T-helper 2 cell treated with Interferon-gamma antibody and Interleukin-4, amounts not matched to agents 5 μg/mL and 100 μg/mL, for 36 hours (primary cell): Measurements from ENCODE around the gene FASTKD3.
"Not testable (repeated sequence)": the region's sequence is repeated elsewhere in the genome, so short reads cannot be mapped to it uniquely, and the experiment has no call there.

Experiments used
- DNase-seq: peaks from one replicate; pipeline ENCODE4 v3.0.0; 2021; ENCODE audit warnings: low spot score
- H3K27ac Mint-ChIP-seq: one replicate; pipeline ENCODE4 v1.8.0; 2021; ENCODE audit warnings: mild to moderate bottlenecking, mixed read lengths
- H3K27me3 Mint-ChIP-seq: one replicate; pipeline ENCODE4 v1.8.0; 2021; ENCODE audit warnings: low read depth, mixed read lengths
- H3K36me3 Mint-ChIP-seq: one replicate; pipeline ENCODE4 v1.8.0; 2021; ENCODE audit warnings: low read depth, mixed read lengths
- H3K4me1 Mint-ChIP-seq: one replicate; pipeline ENCODE4 v1.8.0; 2021; ENCODE audit warnings: low read depth, mixed read lengths
- H3K4me3 Mint-ChIP-seq: one replicate; pipeline ENCODE4 v1.8.0; 2022; ENCODE audit warnings: mild to moderate bottlenecking, moderate library complexity, mixed read lengths
- H3K9me3 Mint-ChIP-seq: one replicate; pipeline ENCODE4 v1.8.0; 2021; ENCODE audit warnings: mixed read lengths

FASTKD3 gene, protein sequence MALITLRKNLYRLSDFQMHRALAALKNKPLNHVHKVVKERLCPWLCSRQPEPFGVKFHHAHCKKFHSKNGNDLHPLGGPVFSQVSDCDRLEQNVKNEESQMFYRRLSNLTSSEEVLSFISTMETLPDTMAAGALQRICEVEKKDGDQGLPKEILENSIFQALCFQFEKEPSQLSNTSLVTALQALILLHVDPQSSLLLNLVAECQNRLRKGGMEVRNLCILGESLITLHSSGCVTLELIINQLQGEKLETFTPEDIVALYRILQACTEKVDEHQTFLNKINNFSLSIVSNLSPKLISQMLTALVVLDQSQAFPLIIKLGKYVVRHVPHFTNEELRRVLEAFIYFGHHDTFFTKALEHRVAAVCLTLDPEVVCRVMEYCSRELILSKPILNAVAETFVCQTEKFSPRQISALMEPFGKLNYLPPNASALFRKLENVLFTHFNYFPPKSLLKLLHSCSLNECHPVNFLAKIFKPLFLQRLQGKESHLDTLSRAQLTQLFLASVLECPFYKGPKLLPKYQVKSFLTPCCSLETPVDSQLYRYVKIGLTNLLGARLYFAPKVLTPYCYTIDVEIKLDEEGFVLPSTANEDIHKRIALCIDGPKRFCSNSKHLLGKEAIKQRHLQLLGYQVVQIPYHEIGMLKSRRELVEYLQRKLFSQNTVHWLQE

DNA sequence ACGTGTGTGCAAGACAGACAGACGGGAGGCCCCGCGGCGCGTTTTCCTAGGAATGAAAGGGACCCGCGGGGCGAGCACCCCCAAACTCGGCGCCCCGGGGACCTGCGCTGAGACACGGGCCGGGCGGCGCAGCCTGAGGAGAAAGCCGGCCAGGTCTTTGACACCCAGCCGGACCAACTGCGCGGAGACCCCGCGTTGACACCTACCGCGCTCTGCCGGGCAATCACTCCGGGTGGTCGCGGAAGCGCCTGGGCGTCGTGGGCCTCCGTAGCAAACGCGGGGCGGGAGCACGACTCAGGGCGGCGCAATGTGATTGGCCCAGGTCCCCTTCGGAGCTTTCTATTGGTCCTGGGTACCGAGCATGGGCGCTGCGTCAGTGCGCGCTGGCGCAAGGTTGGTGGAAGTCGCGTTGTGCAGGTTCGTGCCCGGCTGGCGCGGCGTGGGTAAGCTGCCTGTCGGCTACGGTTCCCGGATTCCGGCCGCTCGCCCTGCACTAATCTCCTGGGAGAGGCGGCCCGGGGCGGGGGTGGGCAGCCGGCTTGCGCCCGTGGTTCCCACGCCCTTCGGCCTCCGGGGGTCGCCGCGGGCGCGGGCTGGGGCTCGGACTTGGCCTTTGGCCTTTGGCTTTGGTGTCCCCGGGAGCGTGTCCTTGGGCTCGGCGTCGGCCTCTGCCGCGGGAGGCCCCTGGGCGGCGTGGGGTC is at the start of gene FASTKD3, which contains the start of gene MTRR:
FASTKD3 (minus strand) TSS at position 259 of the 701 bp plus-strand sequence. CDS start 948 bp downstream, outside the sequence.
MTRR (plus strand) TSS at position 376 of the 701 bp plus-strand sequence. CDS start 1,647 bp downstream, outside the sequence.
- Mint-ChIP-seq H3K9me3 (no peaks in the 10 kb centered on the region), H3K27ac (peak within 1 kb of the TSS; percentile 95), H3K4me3 (peak within 1 kb of the TSS; percentile 99), H3K4me1 (peaks cover 57% of the 10 kb centered on the region), H3K36me3 (peaks cover 53% of the 10 kb centered on the region), H3K27me3 (no peaks in the 10 kb centered on the region)
- peak; percentile 90 for DNase-seq

DNA sequence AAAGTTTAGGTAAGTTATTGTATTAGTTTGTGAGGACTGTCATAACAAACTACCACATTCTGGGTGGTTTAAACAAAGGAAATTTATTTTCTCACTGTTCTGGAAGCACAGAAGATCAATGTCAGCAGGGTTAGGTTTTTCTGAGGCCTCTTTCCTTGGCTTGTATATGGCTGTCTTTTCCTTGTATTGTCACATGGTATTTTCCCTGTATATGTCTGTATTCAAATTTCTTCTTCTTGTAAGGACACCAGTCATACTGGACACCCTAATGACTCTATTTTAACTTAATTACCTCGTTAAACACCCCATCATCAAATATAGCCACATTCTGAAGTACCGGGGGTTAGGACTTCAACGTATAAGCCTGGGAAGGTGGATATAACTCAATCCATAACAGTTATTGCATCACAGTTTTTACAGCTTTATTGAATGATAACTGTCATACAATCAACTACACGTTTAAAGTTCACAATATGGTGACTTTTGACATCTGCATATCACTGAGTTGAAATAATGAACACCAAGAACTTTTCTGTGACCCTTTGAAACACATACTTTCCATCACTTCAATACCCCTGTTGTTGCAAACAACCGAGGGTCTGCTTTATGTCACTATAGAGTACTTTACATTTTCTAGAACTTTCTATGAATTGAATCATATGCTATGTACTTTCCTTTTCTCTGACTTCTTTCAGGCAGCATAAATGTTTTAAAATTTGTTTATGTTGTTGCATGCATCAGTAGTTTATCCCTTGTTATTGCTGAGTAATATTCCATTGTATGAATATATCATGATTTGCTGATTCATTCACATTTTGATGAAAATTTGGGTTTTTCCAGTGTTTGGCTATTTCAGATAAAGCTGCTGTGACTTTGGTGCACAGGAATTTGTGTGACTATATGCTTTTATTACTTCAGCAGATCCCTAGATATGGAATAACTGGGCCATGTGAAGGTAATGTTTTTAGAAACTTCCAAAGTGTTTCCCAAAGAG is 48.6 kb upstream of the FASTKD3 start:
- H3K36me3 Mint-ChIP-seq: peaks cover 7% of the 10 kb centered on the region
- H3K4me1 Mint-ChIP-seq: no peaks in the 10 kb centered on the region
- no peak overlapping the region for H3K27ac Mint-ChIP-seq
- no peak overlapping the region for H3K4me3 Mint-ChIP-seq
- DNase-seq: no peak
- H3K27me3 Mint-ChIP-seq: peaks cover 4% of the 10 kb centered on the region
- H3K9me3 Mint-ChIP-seq: peaks cover 8% of the 10 kb centered on the region

GRCh38 chr5:7916171-7916804 is 47.5 kb upstream of the FASTKD3 start:
- Mint-ChIP-seq H3K9me3 (peaks cover 10% of the 10 kb centered on the region), H3K27ac (no peak overlapping the region), H3K4me1 (no peaks in the 10 kb centered on the region), H3K27me3 (peaks cover 4% of the 10 kb centered on the region), H3K4me3 (no peak overlapping the region), H3K36me3 (peaks cover 10% of the 10 kb centered on the region)
- no peak for DNase-seq

DNA sequence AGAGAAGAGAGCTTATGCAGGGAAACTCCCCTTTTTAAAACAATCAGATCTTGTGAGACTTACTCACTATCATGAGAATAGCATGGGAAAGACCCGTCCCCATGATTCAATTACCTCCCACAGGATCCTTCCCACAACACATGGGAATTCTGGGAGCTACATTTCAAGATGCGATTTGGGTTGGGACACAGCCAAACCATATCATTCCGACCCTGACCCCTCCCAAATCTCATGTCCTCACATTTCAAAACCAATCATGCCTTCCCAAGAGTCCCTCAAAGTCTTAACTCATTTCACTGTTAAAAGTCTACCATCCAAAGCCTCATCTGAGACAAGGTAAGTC is 42.6 kb upstream of the FASTKD3 start:
- H3K27ac Mint-ChIP-seq, H3K4me1 Mint-ChIP-seq, H3K4me3 Mint-ChIP-seq, H3K27me3 Mint-ChIP-seq, DNase-seq: not testable (repeated sequence)
- peaks cover 35% of the 10 kb centered on the region for H3K9me3 Mint-ChIP-seq
- peaks cover 45% of the 10 kb centered on the region for H3K36me3 Mint-ChIP-seq

- no peaks in the 10 kb centered on the region for H3K27me3 Mint-ChIP-seq
- no peak for DNase-seq
- H3K27ac Mint-ChIP-seq: no peak overlapping the region
- H3K36me3 Mint-ChIP-seq: peaks cover 46% of the 10 kb centered on the region
- peaks cover 35% of the 10 kb centered on the region for H3K9me3 Mint-ChIP-seq
- no peaks in the 10 kb centered on the region for H3K4me1 Mint-ChIP-seq
- H3K4me3 Mint-ChIP-seq: no peak overlapping the region
Observed at GRCh38 chr5:7910738-7911428, 42.1 kb upstream of the FASTKD3 start.

- Mint-ChIP-seq H3K4me1 (peaks cover 7% of the 10 kb centered on the region), H3K27me3 (no peaks in the 10 kb centered on the region), H3K9me3 (peaks cover 35% of the 10 kb centered on the region), H3K27ac (no peak overlapping the region), H3K36me3 (peaks cover 72% of the 10 kb centered on the region), H3K4me3 (no peak overlapping the region)
- DNase-seq: no peak
Observed at GRCh38 chr5:7908317-7908716, 39.5 kb upstream of the FASTKD3 start.

DNA sequence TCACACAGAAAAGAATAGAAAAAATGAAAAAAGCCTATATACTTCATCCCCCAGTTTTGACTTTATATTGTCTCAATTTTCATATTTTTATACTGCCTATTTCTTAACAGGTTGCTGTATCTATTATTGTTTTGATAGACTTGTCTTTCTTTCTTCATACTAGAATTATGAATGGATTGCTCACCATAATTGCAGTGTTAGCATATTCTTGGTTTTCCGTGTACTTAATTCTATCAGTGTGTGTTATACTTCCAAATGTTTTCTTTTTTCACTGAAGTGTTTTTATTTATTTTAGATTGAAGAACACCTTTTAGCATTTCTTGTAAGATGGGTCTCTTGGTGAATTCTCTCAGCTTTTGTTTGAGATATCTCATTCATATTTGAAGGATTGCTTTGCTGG is 38.8 kb upstream of the FASTKD3 start:
- peaks cover 9% of the 10 kb centered on the region for H3K4me1 Mint-ChIP-seq
- no peak for DNase-seq
- H3K9me3 Mint-ChIP-seq: peaks cover 29% of the 10 kb centered on the region
- peaks cover 72% of the 10 kb centered on the region for H3K36me3 Mint-ChIP-seq
- no peaks in the 10 kb centered on the region for H3K27me3 Mint-ChIP-seq
- no peak overlapping the region for H3K4me3 Mint-ChIP-seq
- no peak overlapping the region for H3K27ac Mint-ChIP-seq

DNA sequence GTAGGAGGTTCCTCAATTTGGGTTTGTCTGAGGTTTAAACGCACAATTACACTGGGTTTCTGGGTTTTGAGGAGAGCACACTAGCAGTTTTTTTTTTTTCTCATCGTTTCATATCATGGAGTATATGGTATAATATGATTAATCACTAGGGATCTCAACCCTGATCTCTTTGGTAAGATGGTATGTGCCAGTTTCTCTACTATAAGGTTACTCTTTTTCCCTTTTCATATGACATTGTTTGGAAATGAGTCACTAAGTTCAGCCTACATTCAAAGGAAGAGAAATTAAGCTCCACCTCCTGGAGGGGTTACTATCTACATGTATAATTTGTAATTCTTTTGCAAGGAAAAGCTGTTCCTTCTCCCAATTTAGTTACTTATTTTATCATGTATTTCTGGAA is 35.3 kb upstream of the FASTKD3 start:
- no peaks in the 10 kb centered on the region for H3K27me3 Mint-ChIP-seq
- DNase-seq: no peak
- peaks cover 9% of the 10 kb centered on the region for H3K4me1 Mint-ChIP-seq
- no peak overlapping the region for H3K27ac Mint-ChIP-seq
- peaks cover 20% of the 10 kb centered on the region for H3K9me3 Mint-ChIP-seq
- H3K36me3 Mint-ChIP-seq: peaks cover 81% of the 10 kb centered on the region
- no peak overlapping the region for H3K4me3 Mint-ChIP-seq

DNA sequence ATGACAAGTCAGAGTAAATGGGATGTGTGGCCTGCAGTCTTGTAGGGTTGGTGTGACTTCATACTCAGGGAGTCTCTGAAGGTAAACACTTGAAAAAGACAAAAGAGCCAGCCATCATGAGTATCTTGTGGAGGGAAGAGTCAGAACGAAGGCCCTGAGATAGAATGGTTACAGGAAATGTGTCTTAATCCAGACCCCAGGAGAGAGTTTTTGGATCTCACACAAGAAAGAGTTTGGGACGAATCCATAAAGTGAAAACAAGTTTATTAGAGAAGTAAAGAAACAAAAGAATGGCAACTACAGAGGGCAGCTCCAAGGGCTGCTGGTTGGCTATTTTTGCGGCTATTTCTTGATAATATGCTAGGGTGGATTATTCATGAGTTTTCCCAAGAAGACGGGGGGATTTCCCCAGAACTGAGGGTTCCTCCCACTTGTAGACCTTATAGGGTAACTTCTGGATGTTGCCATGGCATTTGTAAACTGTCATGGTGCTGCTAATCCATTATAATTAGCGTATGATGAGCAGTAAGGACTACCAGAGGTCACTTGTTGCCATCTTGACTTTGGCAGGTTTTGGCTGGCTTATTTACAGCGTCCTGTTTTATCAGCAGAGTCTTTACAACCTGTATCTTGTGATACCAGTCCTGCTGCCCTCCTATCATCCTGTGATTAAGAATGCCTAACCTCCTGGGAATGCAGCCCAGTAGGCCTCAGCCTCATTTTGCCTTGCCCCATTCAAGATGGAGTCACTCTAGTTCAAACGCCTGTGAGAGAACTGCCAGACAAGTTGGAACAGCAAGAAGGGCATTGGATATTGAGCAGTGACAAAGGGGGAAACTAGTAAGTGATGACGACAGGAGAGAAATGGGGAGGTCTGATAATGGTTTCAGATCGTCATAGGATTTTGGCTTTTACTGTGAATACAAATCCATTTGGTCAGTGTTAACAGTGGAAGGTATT is 34.1 kb upstream of the FASTKD3 start:
- DNase-seq: no peak
- Mint-ChIP-seq H3K9me3 (peaks cover 10% of the 10 kb centered on the region), H3K36me3 (peaks cover 81% of the 10 kb centered on the region), H3K4me1 (peaks cover 9% of the 10 kb centered on the region), H3K4me3 (no peak overlapping the region), H3K27me3 (no peaks in the 10 kb centered on the region), H3K27ac (no peak overlapping the region)

DNA sequence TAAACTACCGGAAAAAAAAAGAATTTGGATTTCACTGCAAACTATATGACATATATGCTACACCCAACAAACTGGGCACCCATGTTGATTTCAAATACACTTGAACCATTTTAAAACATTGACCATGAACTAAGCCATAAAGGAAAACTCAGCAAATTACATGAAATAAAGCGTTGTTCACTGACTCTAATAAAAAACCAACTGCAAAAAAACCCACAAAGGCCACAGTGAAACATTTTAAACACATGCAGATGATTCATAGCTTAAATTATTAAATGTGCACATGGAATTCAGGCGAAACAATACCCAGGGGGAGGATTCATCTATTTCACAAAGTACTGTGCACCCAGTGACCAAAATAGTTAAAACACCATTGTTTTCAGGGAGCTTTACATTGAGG is 33.4 kb upstream of the FASTKD3 start:
- peaks cover 4% of the 10 kb centered on the region for H3K9me3 Mint-ChIP-seq
- no peaks in the 10 kb centered on the region for H3K27me3 Mint-ChIP-seq
- peaks cover 79% of the 10 kb centered on the region for H3K36me3 Mint-ChIP-seq
- H3K4me3 Mint-ChIP-seq: no peak overlapping the region
- no peak overlapping the region for H3K27ac Mint-ChIP-seq
- H3K4me1 Mint-ChIP-seq: peaks cover 9% of the 10 kb centered on the region
- DNase-seq: no peak

DNA sequence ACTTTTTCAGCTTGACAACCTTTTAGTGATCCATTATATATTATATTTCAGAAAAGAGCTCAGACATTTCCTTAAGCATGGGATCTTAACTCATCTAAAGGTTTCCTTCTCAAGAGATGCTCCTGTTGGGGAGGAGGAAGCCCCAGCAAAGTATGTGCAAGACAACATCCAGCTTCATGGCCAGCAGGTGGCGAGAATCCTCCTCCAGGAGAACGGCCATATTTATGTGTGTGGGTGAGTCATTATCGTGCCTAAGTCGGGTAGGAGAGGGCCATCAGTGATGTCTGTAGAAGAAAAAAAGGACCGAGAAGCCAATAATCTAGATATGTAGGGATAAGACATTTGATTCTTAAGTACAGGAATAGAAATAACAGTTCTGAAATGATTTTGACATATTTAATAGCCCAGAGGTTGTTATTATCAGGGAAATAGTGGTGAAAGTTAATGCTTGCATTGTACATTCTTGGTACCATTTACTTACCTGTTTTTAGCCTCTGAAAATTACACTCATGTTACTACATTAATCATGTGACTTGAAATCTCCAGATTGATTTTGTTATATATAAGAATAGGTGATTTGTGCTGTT is 28.3 kb upstream of the FASTKD3 start:
- Mint-ChIP-seq H3K27ac (no peak overlapping the region), H3K4me1 (peaks cover 14% of the 10 kb centered on the region), H3K27me3 (no peaks in the 10 kb centered on the region), H3K9me3 (no peaks in the 10 kb centered on the region), H3K36me3 (peaks cover 79% of the 10 kb centered on the region), H3K4me3 (no peak overlapping the region)
- DNase-seq: peak; percentile 18
